Type B pancreatic cell (in vitro differentiated cells): ENCODE measurements around the gene BBS9. TPM values are rescaled to one million over a fixed set of nuclear protein-coding genes. Genes with fewer than 3 reads are reported as not detected.

Experiments used
- DNase-seq: peaks from one replicate; pipeline ENCODE4 v3.0.0; 2021; ENCODE audit warnings: mixed read lengths; ENCODE audit not compliant: unreplicated experiment; ENCODE audit errors: extremely low spot score
- H3K27ac Mint-ChIP-seq: 2 replicates; pipeline ENCODE4 v1.8.0; 2021; ENCODE audit warnings: mild to moderate bottlenecking, mixed read lengths
- H3K27me3 Mint-ChIP-seq: 2 replicates; pipeline ENCODE4 v1.8.0; 2021; ENCODE audit warnings: mixed read lengths
- H3K36me3 Mint-ChIP-seq: 2 replicates; pipeline ENCODE4 v1.8.0; 2021; ENCODE audit warnings: mixed read lengths
- H3K4me1 Mint-ChIP-seq: one replicate; pipeline ENCODE4 v1.8.0; 2021; ENCODE audit warnings: mixed read lengths; ENCODE audit not compliant: unreplicated experiment
- H3K4me3 Mint-ChIP-seq: 2 replicates; pipeline ENCODE4 v1.8.0; 2021; ENCODE audit warnings: mild to moderate bottlenecking, mixed read lengths
- H3K9me3 Mint-ChIP-seq: 2 replicates; pipeline ENCODE4 v1.8.0; 2021; ENCODE audit warnings: mixed read lengths
- total RNA-seq: library from RNA; stranded (reverse); gene quantifications from 2 replicates; pipeline ENCODE4 v1.2.1, GENCODE V29; 2021; ENCODE audit warnings: low replicate concordance
- TF ChIP-seq, protein P1 (sequence below): fragments of 200-600 bp; sonication (generic); conservative IDR thresholded peaks from 2 replicates; pipeline ENCODE4 v1.5.0; 2021; ENCODE audit warnings: antibody characterized with exemption, mild to moderate bottlenecking

The BBS9 gene
- total RNA-seq, 1 donor from 2014 or later, result 19.7 TPM

- H3K4me1 Mint-ChIP-seq, result peaks cover 14% of the 10 kb centered on the region
- TF ChIP-seq, protein P1, sequence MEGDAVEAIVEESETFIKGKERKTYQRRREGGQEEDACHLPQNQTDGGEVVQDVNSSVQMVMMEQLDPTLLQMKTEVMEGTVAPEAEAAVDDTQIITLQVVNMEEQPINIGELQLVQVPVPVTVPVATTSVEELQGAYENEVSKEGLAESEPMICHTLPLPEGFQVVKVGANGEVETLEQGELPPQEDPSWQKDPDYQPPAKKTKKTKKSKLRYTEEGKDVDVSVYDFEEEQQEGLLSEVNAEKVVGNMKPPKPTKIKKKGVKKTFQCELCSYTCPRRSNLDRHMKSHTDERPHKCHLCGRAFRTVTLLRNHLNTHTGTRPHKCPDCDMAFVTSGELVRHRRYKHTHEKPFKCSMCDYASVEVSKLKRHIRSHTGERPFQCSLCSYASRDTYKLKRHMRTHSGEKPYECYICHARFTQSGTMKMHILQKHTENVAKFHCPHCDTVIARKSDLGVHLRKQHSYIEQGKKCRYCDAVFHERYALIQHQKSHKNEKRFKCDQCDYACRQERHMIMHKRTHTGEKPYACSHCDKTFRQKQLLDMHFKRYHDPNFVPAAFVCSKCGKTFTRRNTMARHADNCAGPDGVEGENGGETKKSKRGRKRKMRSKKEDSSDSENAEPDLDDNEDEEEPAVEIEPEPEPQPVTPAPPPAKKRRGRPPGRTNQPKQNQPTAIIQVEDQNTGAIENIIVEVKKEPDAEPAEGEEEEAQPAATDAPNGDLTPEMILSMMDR, result no peak
- H3K9me3 Mint-ChIP-seq, result peaks cover 10% of the 10 kb centered on the region
- H3K4me3 Mint-ChIP-seq, result no peak overlapping the region
- no peak overlapping the region for H3K27ac Mint-ChIP-seq
- H3K27me3 Mint-ChIP-seq, result no peaks in the 10 kb centered on the region
- DNase-seq, result no peak
- H3K36me3 Mint-ChIP-seq, result peaks cover 15% of the 10 kb centered on the region
These were observed 266.0 kb downstream of the BBS9 start for GRCh38 chr7:33395340-33395739.

- peaks cover 23% of the 10 kb centered on the region for H3K36me3 Mint-ChIP-seq
- TF ChIP-seq, protein P1, result no peak
- H3K9me3 Mint-ChIP-seq, result peaks cover 16% of the 10 kb centered on the region
- no peak overlapping the region for H3K27ac Mint-ChIP-seq
- H3K4me3 Mint-ChIP-seq, result no peak overlapping the region
- DNase-seq, result no peak
- no peaks in the 10 kb centered on the region for H3K27me3 Mint-ChIP-seq
- H3K4me1 Mint-ChIP-seq, result peaks cover 14% of the 10 kb centered on the region
These were observed 270.3 kb downstream of the BBS9 start for GRCh38 chr7:33399528-33400213.

GRCh38 chr7:33400214-33400538 lies 270.8 kb downstream of the BBS9 start:
- Mint-ChIP-seq H3K27ac (no peak overlapping the region), H3K27me3 (no peaks in the 10 kb centered on the region), H3K4me3 (no peak overlapping the region), H3K4me1 (peaks cover 14% of the 10 kb centered on the region), H3K9me3 (peaks cover 16% of the 10 kb centered on the region), H3K36me3 (peaks cover 23% of the 10 kb centered on the region)
- DNase-seq, result no peak
- TF ChIP-seq, protein P1, result no peak

DNA sequence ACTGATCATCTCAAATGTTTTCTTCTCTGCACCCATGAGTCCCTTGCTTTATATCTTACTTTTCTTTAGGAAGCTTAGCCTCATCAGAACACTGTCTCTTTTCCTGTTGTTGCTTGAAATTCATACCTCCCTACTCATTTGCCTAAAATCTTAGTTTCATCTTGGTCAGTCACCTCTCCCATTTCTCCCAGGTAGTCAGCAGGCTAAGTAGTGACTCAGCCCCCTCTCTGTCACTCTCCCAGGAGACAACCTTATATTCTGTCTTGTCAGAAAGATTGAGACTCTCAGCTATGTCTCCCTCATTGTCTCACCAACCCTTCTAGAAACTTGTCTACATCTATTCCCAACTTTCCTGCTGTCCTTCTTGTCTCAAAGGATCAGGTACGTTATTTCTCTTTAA lies 280.9 kb downstream of the BBS9 start:
- H3K27ac Mint-ChIP-seq, result no peak overlapping the region
- no peak for DNase-seq
- peaks cover 14% of the 10 kb centered on the region for H3K36me3 Mint-ChIP-seq
- TF ChIP-seq, protein P1, result no peak
- no peaks in the 10 kb centered on the region for H3K27me3 Mint-ChIP-seq
- no peaks in the 10 kb centered on the region for H3K4me1 Mint-ChIP-seq
- peaks cover 18% of the 10 kb centered on the region for H3K9me3 Mint-ChIP-seq
- H3K4me3 Mint-ChIP-seq, result no peak overlapping the region

- TF ChIP-seq, protein P1, result no peak
- Mint-ChIP-seq H3K27me3 (no peaks in the 10 kb centered on the region), H3K9me3 (peaks cover 18% of the 10 kb centered on the region), H3K27ac (no peak overlapping the region), H3K4me3 (no peak overlapping the region), H3K36me3 (peaks cover 13% of the 10 kb centered on the region), H3K4me1 (no peaks in the 10 kb centered on the region)
- DNase-seq, result no peak
These were observed 281.7 kb downstream of the BBS9 start for GRCh38 chr7:33411020-33411419.

DNA sequence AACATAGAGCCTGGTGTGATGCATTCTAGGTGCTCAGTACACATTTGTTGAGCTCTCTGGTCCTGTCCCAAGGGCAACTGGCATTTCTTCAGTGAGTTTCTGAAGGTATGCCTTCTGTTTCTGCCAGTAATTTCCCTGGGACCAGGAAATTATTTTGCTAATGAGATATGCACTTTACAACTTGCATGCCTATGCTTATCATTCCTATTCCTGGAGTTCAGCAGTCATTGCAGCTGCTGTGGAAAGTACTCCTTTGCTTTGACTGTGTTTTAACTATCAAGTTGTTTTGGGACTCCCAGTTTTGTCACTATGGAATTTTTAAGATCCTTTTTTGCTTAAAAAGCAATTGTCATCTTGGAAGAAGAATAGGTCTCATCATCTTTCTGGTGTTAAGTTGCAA lies 283.0 kb downstream of the BBS9 start:
- H3K36me3 Mint-ChIP-seq, result peaks cover 10% of the 10 kb centered on the region
- TF ChIP-seq, protein P1, result no peak
- no peaks in the 10 kb centered on the region for H3K27me3 Mint-ChIP-seq
- H3K4me1 Mint-ChIP-seq, result no peaks in the 10 kb centered on the region
- H3K9me3 Mint-ChIP-seq, result peaks cover 9% of the 10 kb centered on the region
- H3K4me3 Mint-ChIP-seq, result no peak overlapping the region
- DNase-seq, result no peak
- no peak overlapping the region for H3K27ac Mint-ChIP-seq
